ENCODE results near the gene PSTPIP1. TPM values are rescaled to one million over a fixed set of nuclear protein-coding genes. Genes with fewer than 3 reads are reported as not detected.

The PSTPIP1 gene
- total and polyA plus RNA-seq, 7 donors = 2.1 to 14.3 (median 7.4) TPM

GRCh38 chr15:77018796-77019505, 24.0 kb downstream of the PSTPIP1 start:
- intact Hi-C loops (cut with DNase I) = no loop called here
- TF ChIP-seq CTCF (IDR thresholded peaks at IDR 0.05) (no peak), POLR2AphosphoS5 (IDR thresholded peaks at IDR 0.05) (no peak), POLR2A (IDR thresholded peaks at IDR 0.05) (no peak), EP300 (IDR thresholded peaks at IDR 0.05) (no peak)
- H3K9me3 ChIP-seq = no peaks in the 10 kb centered on the region
- H3K36me3 ChIP-seq = no peaks in the 10 kb centered on the region
- no peak overlapping the region for H3K4me3 ChIP-seq
- H3K27ac ChIP-seq = no peak overlapping the region
- DNase-seq = no peak
- 84 to 89% methylated on average over 11 of the region's 11 CpGs for WGBS, 2 donors
- H3K4me1 ChIP-seq = peaks cover 0 to under 1% (median 0%) of the 10 kb centered on the region in 4 donors
- H3K27me3 ChIP-seq = no peaks in the 10 kb centered on the region

- H3K36me3 ChIP-seq = no peaks in the 10 kb centered on the region
- H3K9me3 ChIP-seq = no peaks in the 10 kb centered on the region
- intact Hi-C loops (cut with DNase I) = no loop called here
- H3K27me3 ChIP-seq = no peaks in the 10 kb centered on the region
- no peak overlapping the region for H3K27ac ChIP-seq
- no peak for TF ChIP-seq POLR2AphosphoS5 (IDR thresholded peaks at IDR 0.05)
- WGBS, 2 donors = 81 to 83% methylated on average over 12 of the region's 12 CpGs
- no peak overlapping the region for H3K4me3 ChIP-seq
- H3K4me1 ChIP-seq = peaks cover 0 to 4% (median 0%) of the 10 kb centered on the region in 4 donors
- DNase-seq = no peak
Observed at GRCh38 chr15:77019521-77020331, 24.8 kb downstream of the PSTPIP1 start.

GRCh38 chr15:77020348-77021087, 25.6 kb downstream of the PSTPIP1 start:
- no peaks in the 10 kb centered on the region for H3K9me3 ChIP-seq
- H3K27me3 ChIP-seq = no peaks in the 10 kb centered on the region
- H3K4me1 ChIP-seq = peaks cover 0 to 4% (median 0%) of the 10 kb centered on the region in 4 donors
- H3K36me3 ChIP-seq = no peaks in the 10 kb centered on the region
- H3K27ac ChIP-seq = no peak overlapping the region
- TF ChIP-seq POLR2A (IDR thresholded peaks at IDR 0.05) (no peak), CTCF (IDR thresholded peaks at IDR 0.05) (no peak)
- no peak overlapping the region for H3K4me3 ChIP-seq
- WGBS, 2 donors = 78 to 85% methylated on average over 6 of the region's 6 CpGs
- intact Hi-C loops (cut with DNase I) = no loop called here
- no peak for DNase-seq

GRCh38 chr15:77021088-77021481, 26.2 kb downstream of the PSTPIP1 start:
- Histone ChIP-seq H3K27ac (no peak overlapping the region), H3K36me3 (no peaks in the 10 kb centered on the region), H3K27me3 (no peaks in the 10 kb centered on the region), H3K4me1 (peaks cover 0 to 4% (median 0%) of the 10 kb centered on the region in 4 donors), H3K9me3 (no peaks in the 10 kb centered on the region), H3K4me3 (no peak overlapping the region)
- intact Hi-C loops (cut with DNase I) = no loop called here
- DNase-seq = no peak
- TF ChIP-seq POLR2A (IDR thresholded peaks at IDR 0.05) = no peak
- TF ChIP-seq EP300 (IDR thresholded peaks at IDR 0.05) = no peak
- TF ChIP-seq CTCF (IDR thresholded peaks at IDR 0.05) = no peak
- no peak for TF ChIP-seq POLR2AphosphoS5 (IDR thresholded peaks at IDR 0.05)
- 84 to 89% methylated on average over 9 of the region's 9 CpGs for whole genome bisulfite sequencing, 2 donors

Measured in sigmoid colon (tissue), 7 donors.